Measurements from ENCODE around the gene ETV6.

GRCh38 chr12:11773889-11774677 lies 124.6 kb downstream of the ETV6 start:
- no peak for TF ChIP-seq ZNF274 (IDR thresholded peaks at IDR 0.05; ENCODE audit: low read depth, low read length)
- no peak for TF ChIP-seq YY1 (IDR thresholded peaks at IDR 0.05; ENCODE audit: insufficient read depth, insufficient read length)
